Islet precursor cell (in vitro differentiated cells): ENCODE results near the gene CLOCK.

Source experiments
- DNase-seq: peaks from one replicate; pipeline ENCODE4 v3.0.0-alpha.2; 2018

Gene CLOCK

GRCh38 chr4:55406545-55406944 is 140.2 kb downstream of the CLOCK start:
- no peak for DNase-seq

GRCh38 chr4:55405073-55405472 is 141.6 kb downstream of the CLOCK start:
- DNase-seq = no peak

- DNase-seq = peak; percentile 14
These were observed 147.1 kb downstream of the CLOCK start for GRCh38 chr4:55399581-55399980.

- no peak for DNase-seq
These were observed 147.7 kb downstream of the CLOCK start for GRCh38 chr4:55398966-55399365.

- DNase-seq = no peak
These were observed 148.2 kb downstream of the CLOCK start for GRCh38 chr4:55398461-55398860.

GRCh38 chr4:55397520-55398321 is 149.0 kb downstream of the CLOCK start:
- peak; percentile 52 for DNase-seq

- peak; percentile 49 for DNase-seq
These were observed 149.6 kb downstream of the CLOCK start for GRCh38 chr4:55397126-55397436.

DNA sequence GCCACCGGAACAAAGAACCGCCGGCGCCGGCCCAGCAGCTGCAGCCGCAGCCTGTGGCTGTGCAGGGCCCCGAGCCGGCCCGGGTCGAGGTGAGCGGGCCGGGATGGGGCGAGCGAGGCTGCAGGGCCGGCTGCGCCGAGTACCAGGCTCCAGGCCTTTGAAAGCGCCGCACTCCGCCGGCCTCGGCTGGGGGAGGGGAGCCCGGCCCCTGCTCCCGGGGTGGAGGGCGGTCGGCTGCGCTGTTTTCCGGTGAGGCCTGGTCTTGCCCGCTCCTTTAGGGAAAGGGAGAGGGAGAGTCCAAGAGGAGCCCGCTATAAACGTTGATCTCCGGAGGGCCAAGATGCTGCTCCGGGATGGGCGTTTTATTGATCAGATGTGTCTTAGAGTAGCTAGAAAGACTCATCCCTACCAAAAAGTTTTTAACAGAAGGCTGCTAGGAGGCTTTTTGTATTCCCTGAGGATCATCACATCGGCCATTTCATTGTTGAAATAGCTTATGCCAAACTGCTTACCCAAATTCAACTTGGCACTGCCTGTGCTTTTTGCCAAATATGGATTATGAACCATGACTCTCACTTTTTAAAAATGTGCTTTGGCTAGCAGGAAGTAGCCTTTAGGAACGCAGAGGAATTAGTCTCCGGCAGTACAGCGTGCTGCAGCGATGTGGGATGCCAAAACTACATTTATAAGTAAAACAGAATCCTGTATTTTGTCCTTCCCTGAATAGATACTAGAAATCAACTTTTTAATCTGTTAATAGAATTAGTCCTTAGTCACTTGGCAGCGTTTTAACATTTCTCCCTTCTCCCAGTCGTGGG is 150.2 kb downstream of the CLOCK start:
- DNase-seq = peak; percentile 72

DNA sequence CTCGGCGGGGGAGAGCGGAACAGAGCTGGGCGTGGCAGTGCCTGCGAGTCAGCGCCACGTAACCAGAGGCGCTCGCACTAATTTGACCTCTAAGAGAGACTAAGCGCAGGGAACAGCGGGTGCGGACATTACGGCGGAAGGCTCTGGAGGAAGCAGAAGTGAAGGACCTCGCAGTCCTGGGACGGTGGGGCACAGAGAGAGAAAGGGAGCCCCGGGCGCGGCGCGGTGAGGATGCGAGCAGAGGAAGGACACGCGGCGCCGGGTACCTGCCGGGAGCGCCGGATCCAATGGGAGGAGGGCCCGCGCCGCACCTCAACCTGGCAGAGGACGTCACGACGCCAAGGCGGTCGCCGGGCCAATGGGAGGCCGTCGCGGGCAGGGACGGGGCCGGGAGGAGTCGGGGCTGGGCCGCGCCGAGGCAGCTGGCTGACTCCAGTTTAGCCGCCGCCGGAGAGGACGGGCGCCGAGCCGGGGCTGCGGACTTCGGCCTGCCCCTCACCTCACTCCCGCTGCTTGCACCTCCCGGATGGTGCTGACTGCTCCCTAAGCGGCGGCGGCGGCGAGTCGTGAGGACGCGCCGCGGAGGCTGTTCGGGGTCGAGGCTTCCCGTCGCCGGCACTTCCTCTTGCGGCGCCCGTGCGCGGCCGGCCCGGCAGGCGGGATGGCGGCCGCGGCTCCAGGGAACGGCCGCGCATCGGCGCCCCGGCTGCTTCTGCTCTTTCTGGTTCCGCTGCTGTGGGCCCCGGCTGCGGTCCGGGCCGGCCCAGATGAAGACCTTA is 151.0 kb downstream of the CLOCK start, which contains the start of gene TMEM165:
TSS of gene TMEM165 (plus strand) at position 429 of the 779 bp plus-strand sequence. CDS start at position 662, 233 bp downstream.
- peak; percentile 97 for DNase-seq

DNA sequence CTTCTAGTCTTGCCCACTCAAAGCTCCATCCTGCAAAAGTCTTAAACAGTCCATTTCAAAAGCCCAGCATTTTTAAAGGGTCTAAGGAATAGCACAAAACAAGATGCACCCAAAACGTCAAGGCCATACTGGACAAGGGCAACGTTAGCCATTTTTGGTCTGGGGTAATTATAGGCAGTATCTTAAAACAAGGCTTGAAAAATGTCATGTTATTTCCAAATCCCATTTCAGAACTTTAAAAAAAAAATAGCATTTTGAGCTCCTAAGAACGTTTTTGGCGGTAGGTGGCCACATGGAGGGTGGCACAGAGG is 151.5 kb downstream of the CLOCK start:
- no peak for DNase-seq

- no peak for DNase-seq
These were observed 153.0 kb downstream of the CLOCK start for GRCh38 chr4:55393461-55394320.

DNA sequence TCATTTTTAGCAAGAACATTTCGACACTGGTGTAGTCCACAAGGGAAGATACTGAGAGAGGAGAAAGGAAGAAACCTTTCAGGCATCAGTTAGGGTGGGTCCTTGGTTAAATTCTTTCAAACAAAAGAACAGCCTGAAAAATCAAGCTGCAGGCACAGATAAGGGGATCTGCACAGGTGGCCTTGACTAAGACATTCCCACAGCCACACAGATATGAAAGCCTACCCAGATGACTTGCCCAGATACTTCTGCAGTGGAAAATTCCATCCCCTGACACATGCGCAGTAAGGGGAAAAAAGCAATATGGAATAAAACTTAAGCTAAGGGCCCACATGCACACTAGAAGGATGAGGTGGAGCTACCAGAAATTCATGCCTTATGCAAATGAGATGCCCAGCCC is 159.9 kb downstream of the CLOCK start:
- no peak for DNase-seq

GRCh38 chr4:55386073-55386472 is 160.6 kb downstream of the CLOCK start:
- peak; percentile 65 for DNase-seq

- DNase-seq = peak; percentile 73
These were observed 161.5 kb downstream of the CLOCK start for GRCh38 chr4:55385201-55385649.

- no peak for DNase-seq
These were observed 164.2 kb downstream of the CLOCK start for GRCh38 chr4:55382488-55383003.

DNA sequence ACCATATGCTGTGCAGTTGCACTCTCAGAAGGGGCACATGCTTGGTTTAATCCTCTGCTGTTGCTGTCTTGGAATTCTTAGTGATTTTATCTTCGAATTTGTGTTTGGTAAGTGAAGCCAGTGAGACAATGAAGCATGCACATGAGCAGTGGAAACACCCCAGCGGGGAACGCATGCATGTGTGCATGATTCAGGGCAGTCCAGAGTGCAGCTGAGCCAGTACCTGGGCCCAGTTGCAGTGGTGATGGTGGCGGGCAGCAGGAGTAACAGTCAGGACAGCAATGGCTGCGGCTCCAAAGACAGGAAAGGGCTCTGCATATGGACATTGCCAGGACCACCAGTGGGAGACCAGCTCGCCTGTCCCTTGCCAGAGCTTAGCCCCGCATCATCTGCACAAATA is 165.2 kb downstream of the CLOCK start:
- DNase-seq = peak; percentile 50

GRCh38 chr4:55380576-55380975 is 166.1 kb downstream of the CLOCK start:
- no peak for DNase-seq

GRCh38 chr4:55378617-55379467 is 167.9 kb downstream of the CLOCK start:
- no peak for DNase-seq
